Erythroblast (primary cell): ENCODE results near the gene PET100.

Experiments used
- GATA1 ChIP-seq: IDR thresholded peaks from 2 replicates; pipeline ENCODE4 v1.6.1; 2011; ENCODE audit warnings: low read depth, mild to moderate bottlenecking, control low read depth, low read length, moderate library complexity
- POLR2A ChIP-seq: IDR thresholded peaks from 2 replicates; pipeline ENCODE4 v1.6.1; 2011; ENCODE audit warnings: mild to moderate bottlenecking, low read length

DNA sequence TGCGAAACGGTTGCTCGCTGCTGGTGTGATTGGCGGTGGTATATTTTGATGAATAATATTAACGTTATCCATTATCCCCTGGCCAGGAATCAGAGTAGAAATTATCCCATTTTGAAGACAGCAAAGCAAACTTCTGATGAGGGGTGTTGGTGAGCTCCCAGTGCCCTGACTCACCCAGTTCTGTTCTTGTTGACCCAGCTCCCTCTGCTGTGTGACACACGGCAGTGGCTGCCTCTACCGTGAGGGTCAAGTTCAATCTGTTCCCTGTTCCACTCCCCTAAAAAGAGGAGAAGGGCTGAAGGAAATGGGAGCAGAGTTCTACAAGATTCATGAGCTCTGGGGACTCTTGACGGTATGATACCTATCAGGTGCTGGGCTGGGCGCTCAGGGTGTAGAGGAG is 31.9 kb upstream of the PET100 start:
- TF ChIP-seq POLR2A (no peak), GATA1 (no peak)
